NCI-H82 treated with DMSO at 0.1 percent for 48 hours (cell line): ENCODE measurements around the gene LRMDA.

Experiments used
- DNase-seq: peaks from one replicate; lab custom pipeline; 2025; ENCODE audit not compliant: unreplicated experiment; lab: John Stamatoyannopoulos, UW

Gene LRMDA

DNA sequence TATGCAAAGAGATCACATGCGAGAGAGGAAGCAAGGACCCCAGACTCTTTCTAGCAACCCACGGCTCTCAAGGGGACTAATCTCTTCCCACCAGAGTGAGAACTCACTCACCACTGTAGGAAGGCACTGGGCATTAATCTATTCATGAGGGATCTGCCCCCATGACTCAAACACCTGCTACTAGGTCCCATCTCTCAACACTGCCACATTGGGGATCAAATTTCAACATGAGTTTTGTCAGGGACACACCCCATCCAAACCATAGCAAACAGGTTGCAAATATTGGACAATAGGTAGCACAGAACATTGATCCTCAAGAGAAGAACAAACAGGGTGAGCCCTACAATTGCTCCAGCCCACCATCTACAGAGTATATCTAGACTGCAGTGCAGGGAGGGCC, 740.6 kb downstream of the LRMDA start:
- DNase-seq = no peak

DNA sequence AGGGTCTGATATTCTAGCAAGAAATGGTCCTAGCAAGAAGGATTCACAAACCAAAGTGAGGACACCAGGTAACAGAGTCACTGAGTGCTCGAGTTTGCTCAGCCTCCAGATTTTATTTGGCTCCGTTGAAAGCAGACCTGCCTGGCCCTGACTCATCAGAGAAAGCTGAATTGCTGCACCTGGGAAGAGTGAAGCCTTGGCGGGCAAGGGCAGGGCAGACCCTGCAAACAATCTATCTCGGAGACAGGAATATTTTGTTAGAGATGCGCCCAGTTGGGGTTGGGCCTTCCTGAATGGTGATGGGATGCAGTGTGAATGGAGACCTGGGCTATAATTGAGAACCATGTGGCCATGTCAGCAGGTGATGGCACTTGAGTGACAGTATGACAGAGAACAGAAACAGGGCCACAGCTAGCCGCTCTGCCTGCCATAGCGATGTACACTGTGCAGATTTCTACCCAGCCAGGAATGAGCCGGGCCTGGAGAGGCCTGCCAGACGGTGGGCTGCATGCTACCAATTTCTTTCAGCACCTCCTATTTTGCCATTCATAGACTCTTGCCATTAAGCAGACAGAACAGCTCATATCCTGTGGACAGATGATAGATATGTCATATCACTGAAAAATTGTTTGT, 744.2 kb downstream of the LRMDA start:
- no peak for DNase-seq

DNA sequence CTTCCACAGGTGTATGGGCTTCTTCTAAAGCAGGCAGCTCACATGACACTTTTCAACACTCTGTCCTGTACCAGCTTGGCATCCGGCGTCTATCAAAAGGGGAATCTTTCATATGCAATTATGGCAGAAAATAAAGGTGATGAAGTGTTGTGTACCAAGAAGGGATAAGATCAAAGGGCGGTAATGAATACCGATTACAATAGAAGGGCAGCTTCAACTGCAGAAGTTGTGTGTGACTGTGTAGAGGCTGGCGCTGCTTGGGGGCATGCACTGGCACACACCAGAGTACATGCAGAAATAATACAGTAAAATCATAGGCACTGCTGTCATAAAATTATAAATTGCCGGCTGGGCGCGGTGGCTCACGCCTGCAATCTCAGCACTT, 744.7 kb downstream of the LRMDA start:
- no peak for DNase-seq

DNA sequence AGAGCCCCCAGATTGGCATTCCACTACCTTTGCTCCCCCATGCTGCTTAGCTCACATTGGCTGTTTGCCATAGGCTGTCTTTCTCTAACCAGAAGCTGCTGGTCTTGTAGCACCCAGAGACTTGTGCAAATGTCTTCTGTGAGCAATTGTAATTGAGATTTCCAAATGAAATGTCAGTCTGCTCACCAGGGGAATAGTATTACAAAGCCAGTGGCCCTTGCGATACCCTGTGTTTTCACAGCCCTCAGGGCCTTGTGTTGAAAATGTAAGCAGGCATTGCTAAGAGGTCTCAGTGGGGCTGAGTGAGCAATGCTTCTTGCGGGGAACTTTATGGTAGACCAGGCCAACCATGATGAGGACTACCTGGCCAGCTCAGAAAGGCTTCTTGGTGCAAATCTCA, 746.5 kb downstream of the LRMDA start:
- no peak for DNase-seq

DNA sequence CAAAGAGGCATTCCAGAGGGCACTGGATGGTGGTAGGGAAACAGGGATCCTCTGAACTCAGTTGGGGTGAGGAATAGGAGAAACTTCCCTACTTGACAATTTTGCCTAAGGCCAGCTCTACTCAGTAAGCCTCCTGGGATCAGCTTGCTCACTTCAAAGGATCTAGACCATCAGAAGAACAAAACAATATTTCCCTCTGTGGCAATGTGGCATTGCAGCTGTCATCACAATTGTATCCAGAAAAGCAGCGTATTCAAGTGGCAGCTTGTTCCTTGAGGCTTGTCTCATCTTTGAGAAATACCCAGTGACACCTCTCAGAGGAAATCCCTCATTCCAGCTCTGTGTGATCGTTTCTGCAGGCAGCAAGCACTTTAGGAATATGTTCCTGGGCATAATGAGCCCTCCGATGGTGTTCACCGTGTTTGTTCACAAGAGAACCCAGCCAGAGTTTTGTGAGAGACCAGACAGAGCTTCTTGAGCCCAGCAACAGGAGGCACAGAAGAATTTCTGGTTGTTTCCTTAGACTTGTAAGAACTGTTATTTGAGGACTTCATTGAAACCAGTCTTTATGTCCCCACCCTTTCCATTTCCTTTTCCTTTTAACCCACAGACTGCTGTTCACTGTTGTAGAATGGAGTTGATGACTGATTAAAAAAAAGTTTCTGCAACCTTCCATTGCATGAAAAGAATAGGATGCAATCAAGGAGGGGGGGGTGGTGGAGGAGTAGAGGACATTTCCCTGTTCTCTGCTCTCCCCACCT, 747.3 kb downstream of the LRMDA start:
- no peak for DNase-seq

DNA sequence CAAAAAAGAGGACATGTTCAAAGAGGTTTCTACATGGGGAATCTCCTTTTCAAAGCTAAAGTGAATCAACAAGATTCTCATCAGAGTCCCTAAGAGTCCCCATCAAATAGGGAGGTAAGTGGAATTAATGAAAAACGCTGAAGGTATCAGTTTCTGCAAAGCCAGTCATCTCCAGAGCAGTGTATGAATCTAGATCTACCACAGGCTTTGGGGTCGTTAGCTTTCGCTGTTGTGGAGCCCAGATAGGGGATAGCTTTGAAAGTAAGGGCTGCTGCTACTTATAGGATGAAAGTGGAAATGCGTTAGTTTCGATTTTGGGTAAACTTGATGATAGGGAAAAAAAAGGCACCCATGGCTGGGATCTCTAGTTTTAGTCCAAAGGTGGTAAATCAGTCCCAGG, 748.4 kb downstream of the LRMDA start:
- no peak for DNase-seq

DNA sequence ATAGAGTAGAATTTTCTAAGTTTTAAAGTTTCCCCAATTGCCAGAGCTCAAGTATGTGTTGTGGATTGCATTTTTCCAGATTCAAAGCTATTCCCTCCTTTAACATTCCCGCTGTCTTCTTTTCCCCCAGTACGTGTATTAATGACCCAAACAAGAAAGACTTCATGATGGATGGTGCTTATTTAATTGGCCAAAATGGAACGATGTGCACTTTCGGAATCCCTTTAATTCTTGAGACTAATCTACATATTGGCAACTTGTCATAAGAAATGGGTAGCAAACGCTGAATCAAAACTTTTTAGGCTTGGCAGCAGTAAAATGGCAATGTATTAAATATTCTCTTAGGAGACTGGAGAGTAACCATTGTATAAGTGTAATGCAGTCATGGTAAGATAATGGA, 753.2 kb downstream of the LRMDA start:
- DNase-seq = no peak

DNA sequence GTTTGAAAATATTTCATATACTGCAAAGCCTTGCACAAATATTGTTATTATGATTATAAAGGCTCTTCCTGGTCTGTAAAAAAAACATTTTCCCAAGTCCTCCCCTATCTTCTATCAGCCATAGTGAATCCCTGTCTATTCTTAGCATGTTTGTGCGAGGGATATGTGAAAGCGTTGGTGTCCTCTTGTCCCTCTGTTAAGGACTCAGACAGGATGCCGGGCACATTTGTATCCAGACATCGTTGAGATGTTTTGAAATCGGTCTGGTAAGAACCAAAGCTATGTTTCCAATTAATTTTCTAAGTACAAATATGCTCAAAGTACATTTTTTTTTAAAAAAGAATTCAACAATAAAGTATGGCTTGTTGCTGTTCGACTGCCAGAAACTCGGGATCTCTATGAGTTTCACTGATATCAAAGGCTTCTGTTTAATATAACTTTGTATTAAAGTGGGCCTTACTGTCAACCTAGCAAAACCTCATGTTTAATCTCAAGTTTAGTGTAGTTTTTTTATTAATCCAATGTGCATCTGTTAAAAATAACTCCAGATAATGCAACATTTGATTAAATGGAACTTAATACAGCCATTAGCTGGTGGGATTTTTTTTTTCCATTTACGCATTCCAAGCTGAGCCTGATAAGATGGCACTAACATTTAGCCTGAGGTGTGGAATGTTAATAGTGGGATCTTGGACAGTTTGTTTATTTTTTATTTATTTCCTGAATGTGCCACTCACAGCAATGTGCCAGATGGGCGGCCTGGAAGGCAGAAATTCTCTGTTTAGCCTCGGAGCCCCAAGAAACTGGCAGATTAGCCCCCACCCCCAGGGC, 754.3 kb downstream of the LRMDA start:
- no peak for DNase-seq

DNA sequence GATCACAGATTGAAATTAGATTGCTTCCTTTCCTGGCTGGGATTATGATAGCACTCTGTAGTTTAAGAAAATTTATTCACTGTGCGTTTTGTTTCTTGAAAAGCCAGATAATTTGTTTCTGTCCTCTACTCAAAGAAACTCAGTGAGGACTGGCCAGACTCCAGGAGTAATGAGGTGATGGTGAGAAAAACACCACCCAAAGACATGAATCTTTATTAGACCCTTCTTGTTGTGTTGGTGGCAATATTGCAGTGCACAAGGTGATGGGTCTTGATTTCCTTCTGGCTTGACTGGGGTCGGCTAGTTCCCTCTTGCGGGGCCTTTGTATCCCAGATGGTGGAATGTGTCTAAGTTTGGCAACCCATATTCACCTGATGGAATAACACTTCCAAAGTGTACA, 756.8 kb downstream of the LRMDA start:
- DNase-seq = no peak

DNA sequence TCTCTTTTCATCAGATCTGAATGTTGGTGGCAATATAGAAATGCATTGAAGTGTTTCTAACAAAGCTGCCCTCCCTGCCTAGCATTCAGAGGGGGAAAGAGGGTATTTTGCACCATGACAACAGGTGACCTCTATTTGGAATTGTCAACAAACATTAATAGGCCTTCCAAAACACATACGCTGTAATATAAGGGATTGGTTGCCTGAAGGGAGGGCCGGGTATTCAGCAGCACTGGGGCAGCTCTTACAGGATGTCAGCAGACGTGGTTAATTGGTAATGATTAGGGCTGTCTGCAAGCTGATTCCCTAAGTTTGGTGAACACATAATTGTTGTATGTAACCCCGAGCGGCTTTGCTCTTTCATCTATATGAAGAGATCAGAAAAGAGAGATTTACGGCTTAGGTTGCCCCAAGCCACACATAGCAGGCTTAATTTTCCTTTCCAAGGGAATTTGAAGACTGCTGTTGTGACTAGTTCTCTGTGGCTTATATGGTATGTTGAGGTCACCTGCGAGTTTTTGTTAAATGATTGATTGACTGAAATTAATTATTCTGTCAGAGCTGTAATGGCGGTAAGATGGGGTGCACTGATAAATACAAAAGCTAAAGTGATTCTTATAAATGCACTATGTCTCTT, 759.3 kb downstream of the LRMDA start:
- DNase-seq = peak; percentile 27

DNA sequence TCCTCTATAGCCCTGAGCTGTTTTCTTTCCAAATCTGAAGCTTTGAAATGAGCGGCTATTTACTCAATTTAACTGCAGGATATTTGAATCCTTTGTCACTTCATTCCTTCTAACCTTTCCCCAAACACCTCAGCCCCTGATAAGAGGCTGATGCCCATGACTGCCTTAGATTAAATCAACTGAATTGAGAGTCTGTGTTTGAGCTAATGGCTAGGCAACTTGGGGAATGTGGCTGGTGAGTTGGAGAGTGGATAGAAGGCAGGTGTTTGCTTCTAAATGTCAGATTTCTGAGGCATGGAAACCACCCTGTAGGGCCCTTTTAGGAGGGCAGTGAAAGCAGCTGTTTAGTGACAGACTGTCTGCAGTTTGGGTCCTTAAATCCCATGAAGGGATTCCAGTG, 759.9 kb downstream of the LRMDA start:
- no peak for DNase-seq

DNA sequence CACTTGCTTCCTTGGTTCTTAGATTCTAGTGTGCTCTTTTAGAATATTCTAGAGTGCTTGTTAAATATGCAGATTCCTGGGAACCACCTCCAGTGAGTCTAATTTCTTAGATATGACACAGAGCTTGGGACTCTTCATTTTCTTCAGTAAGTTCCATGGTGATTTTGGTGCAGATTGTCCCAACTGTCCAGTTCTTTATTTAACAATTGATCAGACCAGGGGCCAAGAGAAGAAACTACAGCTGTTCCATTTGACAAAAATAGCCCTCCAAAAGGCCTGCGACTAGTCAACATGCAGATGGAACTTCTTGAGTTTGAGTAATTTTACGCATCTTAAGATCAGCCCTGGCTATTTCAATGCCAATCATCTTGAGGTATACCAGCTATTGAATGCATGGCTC, 760.7 kb downstream of the LRMDA start:
- DNase-seq = no peak

DNA sequence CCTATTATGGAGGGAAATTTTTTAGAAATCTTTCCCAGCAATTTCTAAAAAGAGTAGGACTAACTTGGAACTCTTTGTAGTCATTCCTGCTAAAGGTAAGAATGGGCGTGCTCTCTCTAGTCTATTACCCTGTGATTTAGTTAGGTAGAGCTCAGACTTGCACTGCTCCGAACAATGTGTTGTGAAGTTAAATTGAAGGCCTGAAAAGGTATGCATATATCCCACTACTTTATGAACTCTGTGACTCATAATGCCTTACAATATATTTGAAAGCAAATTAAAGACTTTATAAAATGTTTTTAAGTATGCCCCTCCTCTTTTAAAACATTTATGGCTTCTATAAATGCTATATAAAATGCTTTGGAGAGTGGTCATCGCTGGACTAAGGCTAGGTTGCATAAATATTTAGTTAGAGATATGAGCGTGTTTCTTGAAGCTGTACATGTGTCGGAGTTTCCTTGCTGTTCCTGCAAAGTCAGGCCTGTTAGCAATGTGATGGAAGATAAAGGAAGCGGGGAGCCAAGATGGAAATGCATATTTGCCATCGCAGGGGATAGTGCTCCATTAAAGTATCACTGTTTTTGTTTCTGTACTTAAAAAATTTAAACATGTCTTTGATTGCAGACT, 761.4 kb downstream of the LRMDA start:
- DNase-seq = no peak

DNA sequence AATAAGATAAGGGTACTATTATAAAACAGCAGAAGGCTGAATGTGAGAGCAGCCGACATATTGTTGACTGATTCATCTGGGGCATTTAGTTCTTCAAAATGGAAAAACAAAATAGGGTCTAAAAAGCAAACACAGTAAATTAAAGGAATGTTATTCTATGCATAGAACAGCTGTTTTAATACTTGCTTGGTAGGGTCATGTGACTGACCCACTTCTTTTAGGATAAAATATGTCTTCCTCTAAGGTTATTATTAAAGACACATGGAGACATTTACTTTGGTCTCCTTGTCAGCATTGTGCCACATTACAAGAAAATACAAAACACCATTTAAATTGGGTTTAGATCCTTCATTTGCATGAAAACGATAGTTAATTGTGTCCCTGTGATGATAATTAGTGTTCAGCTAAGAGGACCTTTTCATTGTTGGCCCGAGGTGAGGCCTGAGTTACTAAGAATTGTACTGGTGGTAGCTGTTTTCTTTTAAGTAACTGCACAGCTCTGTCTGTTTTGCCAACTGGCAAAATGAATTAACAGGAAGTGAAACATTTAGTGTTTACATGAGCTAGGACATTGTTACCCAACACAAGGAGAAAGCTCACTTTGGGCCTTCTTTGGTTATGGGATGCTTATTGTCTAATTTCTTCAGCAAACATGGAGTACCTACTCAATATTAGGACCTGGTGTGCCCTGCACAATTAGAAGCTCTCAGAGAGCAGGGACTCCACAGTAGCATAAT, 764.4 kb downstream of the LRMDA start:
- DNase-seq = no peak

DNA sequence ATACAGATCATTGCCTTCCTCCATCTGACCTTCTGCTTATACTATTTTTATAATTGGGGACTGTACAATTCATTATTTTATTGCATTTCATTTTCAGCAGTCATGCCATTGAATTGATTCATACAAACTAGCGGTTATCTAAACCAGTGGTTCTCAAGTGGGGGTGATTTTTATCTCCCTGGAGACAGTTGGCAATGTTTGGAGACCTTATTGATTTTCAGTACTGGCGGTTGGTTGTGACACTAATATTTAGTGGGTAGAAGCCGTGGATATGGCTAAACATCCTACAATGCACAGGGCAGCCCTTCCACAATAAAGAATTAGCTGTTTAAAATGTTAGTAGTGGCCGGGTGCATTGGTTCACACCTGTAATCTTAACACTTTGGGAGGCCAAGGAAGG, 765.9 kb downstream of the LRMDA start:
- DNase-seq = no peak

DNA sequence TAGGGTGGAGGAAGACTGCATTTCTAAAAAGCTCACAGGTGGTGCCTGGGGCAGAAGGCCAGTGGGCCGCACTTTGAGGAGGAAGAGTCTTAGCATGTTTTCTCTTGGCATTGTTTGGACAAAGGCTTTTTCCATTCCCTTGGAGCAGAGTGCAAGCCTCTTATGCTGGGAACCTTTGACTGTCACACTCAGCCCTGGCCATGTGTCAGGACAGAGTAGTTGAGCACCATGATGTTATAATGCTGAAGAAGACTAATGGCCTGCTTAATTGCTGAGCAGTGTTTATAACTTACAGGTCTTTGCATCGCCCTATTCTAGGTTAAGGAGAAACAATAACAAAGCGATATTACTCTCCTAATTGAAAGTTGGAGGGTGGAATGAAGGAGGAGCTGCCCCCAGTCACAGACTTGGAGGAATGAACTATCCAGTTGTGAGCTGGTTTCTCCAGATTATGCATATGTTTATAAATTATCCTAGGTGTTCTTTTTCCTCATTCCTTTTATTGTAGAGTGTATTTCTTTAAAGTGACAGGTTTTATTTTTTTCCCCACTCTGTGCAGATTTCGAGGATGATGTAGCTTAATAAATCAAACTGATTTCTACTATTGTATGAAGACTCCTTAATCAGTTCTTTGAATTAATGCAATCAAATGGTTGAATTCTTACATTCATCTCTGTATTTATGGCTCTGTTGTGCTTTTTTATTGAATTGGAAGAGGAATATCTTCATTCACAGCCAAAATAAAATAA, 767.0 kb downstream of the LRMDA start:
- DNase-seq = no peak

DNA sequence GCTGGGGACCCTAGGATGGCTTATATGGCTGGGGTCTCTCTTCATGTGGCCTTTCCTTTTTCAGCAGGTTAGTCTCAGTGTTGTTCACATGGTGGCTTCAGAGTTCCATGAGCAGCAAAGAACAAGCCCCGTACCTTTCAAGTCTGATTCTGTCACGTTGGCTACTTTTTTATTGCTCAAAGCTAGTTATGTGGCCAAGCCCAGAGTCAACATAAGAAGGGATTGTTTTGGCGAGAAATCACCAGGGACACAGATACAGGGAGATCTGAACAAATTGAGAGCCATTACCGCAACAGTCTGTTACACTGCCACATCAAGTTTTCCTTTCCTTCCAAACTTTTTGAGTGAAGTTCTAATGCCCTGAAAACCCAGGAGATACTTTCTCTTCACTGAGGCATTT, 770.5 kb downstream of the LRMDA start:
- DNase-seq = no peak

DNA sequence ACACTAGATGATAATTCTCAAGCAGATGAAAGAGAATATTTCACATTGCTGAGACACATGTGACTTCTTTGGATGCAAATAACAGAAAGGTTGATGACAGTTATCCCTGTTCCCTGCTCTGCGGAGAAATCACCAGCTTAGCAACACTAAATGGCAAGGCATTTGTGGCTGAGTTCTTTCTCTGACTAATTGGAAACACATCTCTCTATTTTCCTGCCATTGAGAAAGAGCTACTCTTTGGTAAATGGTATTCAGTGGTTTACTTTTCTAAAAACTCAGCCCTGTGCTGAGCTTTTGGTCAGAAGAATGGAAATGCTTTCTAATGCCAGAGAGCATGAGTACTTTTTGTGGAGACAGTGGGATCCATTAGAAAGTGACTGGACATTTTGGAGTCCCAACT, 771.4 kb downstream of the LRMDA start:
- DNase-seq = no peak

DNA sequence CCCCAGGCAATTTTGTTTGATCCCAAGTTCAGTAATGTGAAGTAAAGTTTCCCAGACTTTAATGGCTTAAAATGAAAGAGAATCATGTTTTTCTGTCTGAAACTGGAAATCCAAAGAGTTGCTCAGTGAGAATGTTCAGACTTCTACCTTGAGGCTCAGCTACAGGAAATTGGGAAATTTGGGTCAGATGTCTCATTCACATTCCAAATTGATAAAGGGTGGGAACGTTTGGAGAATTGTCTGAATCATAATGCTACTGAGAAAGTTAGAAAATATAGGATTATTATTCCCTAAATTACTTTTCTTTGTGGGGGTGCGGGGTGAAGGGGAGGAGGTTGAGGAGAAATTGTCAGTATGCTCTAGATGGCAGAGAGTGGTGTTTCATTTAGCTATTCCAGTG, 773.9 kb downstream of the LRMDA start:
- DNase-seq = no peak
